ENCODE measurements around the gene GPATCH8.

- TF ChIP-seq EZH2 (IDR thresholded peaks at IDR 0.05; ENCODE audit: low read depth) (no peak), CTCF (conservative IDR thresholded peaks at IDR 0.05) (no peak)
Measured at GRCh38 chr17:44414394-44415155, 88.6 kb downstream of the GPATCH8 start.
